ENCODE results near the gene SCGB1A1.

The SCGB1A1 gene

DNA sequence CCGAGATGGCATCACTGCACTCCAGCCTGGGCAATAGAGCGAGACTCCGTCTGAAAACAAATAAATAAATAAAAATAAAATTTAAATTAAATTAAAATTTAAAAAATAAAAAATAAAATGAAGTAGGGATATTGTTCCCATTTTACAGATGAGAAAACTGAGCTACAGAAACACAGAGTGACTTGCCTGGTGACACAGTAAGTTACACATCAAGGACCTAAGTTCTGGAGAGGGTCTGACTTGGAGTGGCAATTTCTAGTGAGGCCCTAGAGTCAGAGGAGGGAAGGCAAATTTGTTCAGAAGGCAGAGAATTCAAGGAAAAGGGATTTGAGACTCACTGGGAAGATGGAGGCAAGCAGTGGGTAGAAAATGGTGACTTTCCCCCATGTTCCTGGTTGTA is 2.0 kb downstream of the SCGB1A1 start:
- no peak for DNase-seq (ENCODE audit: low read depth in 2 of 2)

GRCh38 chr11:62421996-62422395 is 3.2 kb downstream of the SCGB1A1 start:
- DNase-seq (ENCODE audit: low read depth in 2 of 2), result no peak

GRCh38 chr11:62423012-62423411 is 4.2 kb downstream of the SCGB1A1 start:
- no peak for DNase-seq (ENCODE audit: low read depth in 2 of 2)

DNA sequence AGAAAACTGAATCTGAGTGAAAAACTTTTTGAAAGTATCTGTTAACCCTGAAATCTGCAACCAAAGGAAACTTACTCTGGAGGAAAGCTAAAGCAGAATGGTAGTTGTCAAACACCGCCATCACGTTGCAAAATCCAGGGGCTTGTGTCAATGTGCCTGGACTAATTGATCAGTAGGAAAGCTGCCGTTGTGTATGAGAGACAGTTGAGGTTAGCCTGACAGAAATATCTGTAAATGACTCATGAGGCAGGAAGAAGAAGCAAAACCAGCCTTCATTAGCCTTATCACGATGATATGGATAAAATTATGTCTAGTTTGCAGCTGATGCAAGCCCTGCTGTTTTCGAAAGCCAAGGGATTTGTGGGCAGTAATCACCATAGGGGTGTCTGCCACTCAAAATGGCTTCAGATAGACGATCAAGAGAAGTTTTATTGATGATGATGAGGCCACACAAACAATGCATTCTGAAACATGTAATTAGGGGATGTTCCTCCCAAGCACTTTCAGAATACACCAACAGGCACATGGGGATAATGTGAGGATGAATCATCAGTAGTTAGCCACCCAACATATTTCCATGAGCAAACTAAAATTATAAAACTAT is 8.9 kb downstream of the SCGB1A1 start:
- DNase-seq (ENCODE audit: low read depth in 2 of 2), result no peak

DNA sequence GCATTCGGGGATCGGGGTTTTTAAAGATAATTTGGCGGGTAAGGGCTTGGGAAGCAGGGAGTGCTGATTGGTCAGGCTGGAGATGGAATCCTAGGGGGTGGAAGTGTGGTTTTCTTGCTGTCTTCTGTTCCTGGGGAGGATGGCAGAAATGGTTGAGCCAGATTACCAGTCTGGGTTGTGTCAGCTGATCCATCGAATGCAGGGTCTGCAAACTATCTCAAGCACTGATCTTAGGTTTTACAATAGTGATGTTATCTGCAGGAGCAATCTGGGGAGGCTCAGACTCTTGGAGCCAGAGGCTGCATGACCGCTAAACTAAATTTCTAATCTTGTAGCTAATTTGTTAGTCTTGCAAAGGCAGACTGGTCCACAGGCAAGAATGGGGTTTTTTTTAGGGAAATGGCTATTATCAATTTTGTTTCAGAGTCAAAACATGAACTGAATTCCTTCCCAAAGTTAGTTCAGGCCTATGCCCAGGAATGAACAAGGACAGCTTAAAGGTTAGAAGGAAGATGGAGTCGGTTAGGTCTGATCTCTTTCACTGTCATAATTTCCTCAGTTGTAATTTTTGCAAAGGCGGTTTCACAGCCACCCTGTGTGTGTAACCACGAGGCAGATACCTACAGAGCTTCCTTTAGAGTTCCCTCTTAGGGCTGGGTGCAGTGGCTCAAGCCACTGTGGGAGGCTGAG is 10.2 kb downstream of the SCGB1A1 start:
- no peak for DNase-seq (ENCODE audit: low read depth in 2 of 2)

DNA sequence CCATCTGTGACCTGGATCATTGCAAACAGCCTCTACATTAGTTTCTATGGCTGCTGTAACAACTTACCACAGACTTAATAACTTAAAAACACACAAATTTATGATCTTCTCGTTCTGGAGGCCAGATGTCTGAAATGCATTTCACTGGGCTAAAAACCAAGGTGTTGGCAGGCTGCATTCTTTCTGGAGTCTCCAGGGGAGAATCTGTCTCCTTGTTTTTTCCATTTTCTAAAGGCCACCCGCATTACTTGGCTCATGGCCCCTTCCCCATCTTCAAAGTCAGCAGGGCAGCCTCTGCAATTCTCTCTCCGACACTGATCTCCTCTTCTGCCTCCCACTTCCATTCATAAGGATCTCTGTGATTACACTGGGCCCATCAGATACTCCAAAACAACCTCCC is 11.6 kb downstream of the SCGB1A1 start:
- DNase-seq (ENCODE audit: low read depth in 2 of 2), result no peak

DNA sequence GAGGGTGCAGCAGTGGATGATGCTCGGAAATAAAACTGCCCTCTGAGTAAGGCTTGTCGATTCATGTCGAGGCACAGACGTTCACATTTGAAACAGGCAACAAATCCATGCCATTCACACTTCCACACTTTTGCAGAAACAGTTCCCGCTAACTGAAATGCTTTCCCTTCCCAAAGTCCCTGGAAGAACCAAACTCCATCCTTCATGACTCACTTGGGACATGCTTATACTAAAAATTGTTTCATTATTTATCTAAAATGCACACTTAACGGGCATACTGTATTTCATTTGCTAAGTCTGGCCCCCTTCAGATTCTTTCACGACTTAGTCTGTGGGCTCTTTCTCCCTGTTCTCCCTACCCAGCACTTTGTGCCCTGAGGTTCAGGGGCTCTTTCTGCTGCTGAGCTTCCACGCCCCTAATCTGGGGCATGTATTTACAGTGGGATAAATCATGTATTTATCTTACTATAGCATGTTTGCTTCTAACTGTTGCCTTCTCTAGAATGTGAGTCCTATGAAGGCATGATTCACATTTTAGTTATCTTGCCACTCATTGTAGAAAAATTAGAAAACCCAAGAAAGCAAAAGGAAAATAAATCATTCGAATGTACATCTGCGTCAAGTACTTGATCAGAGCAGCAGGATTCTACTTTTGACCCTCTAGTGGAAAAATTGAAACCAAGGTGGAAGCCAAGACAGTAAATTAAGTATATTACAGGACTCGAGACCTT is 12.5 kb downstream of the SCGB1A1 start:
- DNase-seq (ENCODE audit: low read depth in 2 of 2), result no peak

- DNase-seq (ENCODE audit: low read depth in 2 of 2), result no peak
Observed at GRCh38 chr11:62432695-62433094, 13.9 kb downstream of the SCGB1A1 start.

DNA sequence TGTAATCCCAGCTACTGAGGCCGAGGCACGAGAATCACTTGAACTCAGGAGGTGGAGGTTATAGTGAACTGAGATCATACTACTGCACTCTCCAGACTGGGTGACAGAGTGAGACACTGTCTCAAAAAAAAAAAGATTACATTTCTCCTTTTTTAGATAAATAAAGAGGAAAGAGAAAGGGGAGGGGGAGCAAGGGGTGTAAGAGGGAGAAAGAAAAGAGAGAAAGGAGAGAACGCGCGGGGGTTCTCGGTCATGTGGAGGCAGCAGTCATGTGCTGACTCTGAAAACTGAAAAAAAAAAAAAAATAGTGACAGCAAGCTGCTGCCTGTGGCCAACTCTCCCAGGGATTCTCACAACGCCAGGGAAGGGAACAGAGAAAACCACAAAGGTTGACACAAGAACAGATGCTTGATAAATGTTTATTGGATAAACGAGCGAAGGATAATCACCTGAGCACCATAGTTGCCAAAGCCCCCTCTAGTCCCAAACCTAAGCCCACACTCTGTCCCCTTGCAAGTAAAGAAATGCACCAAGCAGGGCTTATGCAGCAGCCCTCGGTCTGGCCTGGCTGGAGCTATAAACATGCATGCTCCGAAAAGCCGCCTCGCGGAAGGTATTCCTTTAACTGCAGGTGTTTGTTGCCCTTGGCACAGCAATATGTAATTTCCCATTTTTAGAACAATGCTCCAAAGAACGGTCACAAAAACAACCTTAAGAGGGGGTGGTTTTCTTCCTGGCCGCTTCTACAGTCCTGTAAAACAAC is 14.5 kb downstream of the SCGB1A1 start:
- no peak for DNase-seq (ENCODE audit: low read depth in 2 of 2)

DNA sequence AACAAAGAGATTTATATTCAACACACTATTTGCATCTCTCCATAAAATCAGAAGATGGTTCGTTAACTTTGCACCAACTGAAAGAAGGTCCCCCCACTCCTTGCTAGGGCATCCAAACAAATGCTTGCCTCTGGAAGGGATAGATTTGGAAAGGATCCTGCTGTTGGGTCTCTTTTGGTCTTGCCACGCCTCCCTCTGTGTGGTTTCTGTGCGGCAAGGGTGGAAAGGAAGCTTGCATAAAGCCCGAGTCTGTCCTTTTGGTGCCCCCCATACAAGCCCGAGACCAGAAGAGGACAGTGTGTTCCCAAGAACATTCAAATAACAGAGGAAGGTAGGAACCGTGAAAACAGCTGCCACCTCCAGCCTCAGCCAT is 15.1 kb downstream of the SCGB1A1 start:
- no peak for DNase-seq (ENCODE audit: low read depth in 2 of 2)

DNA sequence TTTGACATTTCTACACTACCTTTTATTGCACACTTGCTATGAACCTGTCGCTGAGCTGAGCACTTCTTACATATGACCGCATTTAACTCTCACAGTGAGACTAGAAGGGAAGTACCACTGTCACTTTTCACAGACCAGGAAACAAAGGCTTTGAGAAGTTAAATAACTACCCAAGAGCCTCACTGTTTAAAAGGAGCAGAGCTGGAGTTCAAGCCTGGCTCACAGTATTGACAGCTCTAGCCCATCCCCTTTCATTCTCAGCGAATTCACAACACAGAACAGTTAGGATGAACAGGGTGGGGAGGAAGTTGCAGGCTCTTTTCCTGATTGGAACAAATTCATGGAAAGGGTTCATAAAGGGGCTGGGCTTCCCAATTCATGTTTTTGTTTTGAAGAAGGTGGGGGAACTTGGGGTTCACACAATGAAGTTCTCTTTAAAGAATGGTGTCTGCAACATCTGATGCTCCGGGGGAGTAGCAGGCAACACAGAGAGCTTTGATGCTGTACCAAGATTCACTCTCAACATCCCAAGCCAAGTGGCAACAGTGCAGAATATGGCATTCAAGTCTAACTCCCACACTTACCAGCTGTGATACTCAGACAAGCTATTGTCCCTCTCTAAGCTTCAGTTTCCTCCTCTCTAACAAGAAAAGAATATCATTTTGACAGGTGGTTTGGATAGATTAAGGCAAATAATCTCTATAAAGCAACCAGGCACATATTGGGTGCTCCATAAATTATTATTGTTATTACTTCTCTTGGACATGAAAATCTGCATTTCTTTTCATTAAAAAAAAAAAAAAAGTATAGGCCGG is 17.2 kb downstream of the SCGB1A1 start:
- no peak for DNase-seq (ENCODE audit: low read depth in 2 of 2)

GRCh38 chr11:62437616-62438015 is 18.8 kb downstream of the SCGB1A1 start:
- no peak for DNase-seq (ENCODE audit: low read depth in 2 of 2)

GRCh38 chr11:62438641-62439040 is 19.8 kb downstream of the SCGB1A1 start:
- no peak for DNase-seq (ENCODE audit: low read depth in 2 of 2)

GRCh38 chr11:62439785-62440602 is 21.2 kb downstream of the SCGB1A1 start:
- no peak for DNase-seq (ENCODE audit: low read depth in 2 of 2)

DNA sequence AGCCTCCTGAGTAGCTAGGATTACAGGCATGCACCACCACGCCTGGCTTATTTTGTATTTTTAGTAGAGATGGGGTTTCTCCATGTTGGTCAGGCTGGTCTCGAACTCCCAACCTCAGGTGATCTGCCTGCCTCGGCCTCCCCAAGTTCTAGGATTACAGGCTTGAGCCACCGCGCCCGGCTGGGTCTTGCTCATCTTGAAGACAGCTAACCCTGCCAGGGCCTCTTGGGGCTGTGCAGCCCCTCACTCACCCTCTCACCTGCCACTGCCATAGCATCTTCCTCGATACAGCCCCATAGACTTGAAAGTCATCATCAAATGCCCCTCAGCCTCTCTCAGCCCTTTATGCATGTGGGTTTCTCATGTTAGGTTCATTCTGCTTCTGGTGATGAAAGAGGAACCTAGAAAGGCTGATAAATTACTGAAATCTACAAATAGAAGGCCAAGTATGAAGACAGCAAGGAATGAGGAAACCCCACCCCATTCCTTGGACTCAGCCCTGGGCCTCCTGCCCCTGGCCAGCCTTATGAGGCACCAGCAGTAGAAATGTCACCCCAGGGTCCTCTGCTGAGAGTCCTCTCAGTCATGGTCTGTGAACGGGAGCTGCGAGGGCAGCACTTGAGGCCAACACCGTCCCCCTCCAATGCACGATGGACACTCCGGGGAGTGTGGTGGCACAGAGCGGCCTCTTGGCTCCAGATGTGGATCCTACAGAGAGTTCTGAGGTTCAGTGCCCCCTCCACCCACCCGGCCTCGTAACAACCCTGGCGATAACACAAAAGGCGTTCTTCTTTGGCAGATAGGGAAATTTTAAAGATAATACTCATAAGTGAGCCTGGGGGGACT is 24.8 kb downstream of the SCGB1A1 start:
- DNase-seq (ENCODE audit: low read depth in 2 of 2), result no peak

DNA sequence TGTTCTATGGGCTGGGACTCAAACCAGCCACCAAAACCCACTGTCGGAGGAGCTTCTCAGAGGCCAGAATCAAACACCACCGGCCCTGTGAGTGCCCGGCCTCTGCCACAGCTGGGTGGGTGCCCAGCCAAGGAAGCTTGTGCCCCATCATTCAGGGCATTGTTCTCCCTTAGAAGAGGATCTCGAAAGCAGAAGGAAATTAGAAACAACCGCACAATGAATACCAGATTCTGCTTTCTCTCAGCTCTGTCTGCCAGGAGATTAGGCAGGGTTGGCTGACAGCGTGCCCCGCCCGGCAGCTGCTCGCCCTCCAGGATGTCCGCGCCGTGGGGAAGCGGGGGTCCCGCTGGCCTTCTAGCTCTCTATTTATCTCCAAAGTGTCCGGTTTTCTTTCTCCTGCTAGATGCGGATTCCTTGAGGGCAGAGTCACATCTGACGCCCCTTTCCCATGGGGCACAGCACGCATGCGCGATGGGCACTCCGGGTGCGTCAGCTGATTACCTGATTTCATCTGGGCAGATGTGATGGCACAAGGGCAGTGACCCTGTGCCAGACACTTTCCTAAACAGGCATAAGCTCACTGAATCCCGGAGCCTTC is 25.5 kb downstream of the SCGB1A1 start:
- no peak for DNase-seq (ENCODE audit: low read depth in 2 of 2)

- no peak for DNase-seq (ENCODE audit: low read depth in 2 of 2)
Observed at GRCh38 chr11:62444835-62445234, 26.0 kb downstream of the SCGB1A1 start.

DNA sequence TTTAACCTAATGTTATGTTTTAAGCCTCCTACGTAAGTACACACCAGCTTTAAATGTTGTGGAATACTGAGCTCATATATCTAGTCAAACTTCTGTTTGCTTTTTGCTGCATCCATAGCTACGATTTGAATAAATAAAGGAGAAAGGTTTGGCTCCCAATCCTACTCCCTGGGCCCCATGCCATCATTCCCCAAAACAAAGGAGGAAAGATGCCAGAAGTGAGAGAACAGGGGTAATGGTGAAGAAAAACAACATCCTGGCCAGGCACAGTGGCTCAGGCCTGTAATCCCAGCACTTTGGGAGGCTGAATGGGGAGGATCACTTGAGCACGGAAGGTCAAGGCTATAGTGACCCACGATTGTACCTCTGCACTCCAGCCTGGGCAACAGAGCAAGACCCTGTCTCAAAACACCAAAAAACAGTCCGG is 26.5 kb downstream of the SCGB1A1 start:
- DNase-seq (ENCODE audit: low read depth in 2 of 2), result no peak

GRCh38 chr11:62446091-62446490 is 27.3 kb downstream of the SCGB1A1 start:
- DNase-seq (ENCODE audit: low read depth in 2 of 2), result no peak
